ENCODE measurements around the gene PIGO.

- TF ChIP-seq CTCF (IDR thresholded peaks at IDR 0.05) (no peak), POLR2A (IDR thresholded peaks at IDR 0.05) (no peak)
Observed at GRCh38 chr9:35110327-35110761, 14.0 kb upstream of the PIGO start.
